Left cardiac atrium (tissue), 4 donors: ENCODE data around the gene HCN4. TPM values are rescaled to one million over a fixed set of nuclear protein-coding genes. Genes with fewer than 3 reads are reported as not detected.

Experiments
- ATAC-seq, 2 donors: fragments of 200-7000 bp; cut with Tn5 transposase; one replicate each; pipeline ENCODE4 v1.9.1; 2020; ENCODE audit warnings: mild to moderate bottlenecking in 2 of 2, moderate library complexity in 2 of 2
- DNase-seq: peaks from one replicate; pipeline ENCODE4 v3.0.0-alpha.2; 2020
- intact Hi-C, 2 donors: fragments of 100-400 bp; cut with DNase I; formaldehyde crosslinking; loops; one replicate each; pipeline versions ENCODE4 v1.14.1 to v1.15.1; 2022 to 2023
- total RNA-seq, 2 donors: library from RNA; stranded (reverse); fragmentation: NEBNext Ultra II Directional; extraction: Animal tissue kit (Norgen Biotek cat#: 25700); gene quantifications; one replicate each; pipeline ENCODE4 v1.2.1, GENCODE V29; 2021
- donor health status: DM: no; HTN: yes; CAD: no.
- donor health status: DM: no; HTN: yes; CAD: no; lungs with severe emphysema.
- donor health status: DM: yes; HTN: yes; CAD: no.
- donor health status: Dilated cardiomyopathy.

The HCN4 gene
- total RNA-seq, 2 donors from 2014 or later = 5.9 to 7.7 TPM

GRCh38 chr15:73383310-73384189, 14.8 kb upstream of the HCN4 start:
- ATAC-seq (peak; percentile 9 to 63), DNase-seq (no peak)
- intact Hi-C loops = no loop called here

GRCh38 chr15:73382115-73382514, 13.4 kb upstream of the HCN4 start:
- DNase-seq (no peak), ATAC-seq (no peak)
- intact Hi-C loops = no loop called here

DNA sequence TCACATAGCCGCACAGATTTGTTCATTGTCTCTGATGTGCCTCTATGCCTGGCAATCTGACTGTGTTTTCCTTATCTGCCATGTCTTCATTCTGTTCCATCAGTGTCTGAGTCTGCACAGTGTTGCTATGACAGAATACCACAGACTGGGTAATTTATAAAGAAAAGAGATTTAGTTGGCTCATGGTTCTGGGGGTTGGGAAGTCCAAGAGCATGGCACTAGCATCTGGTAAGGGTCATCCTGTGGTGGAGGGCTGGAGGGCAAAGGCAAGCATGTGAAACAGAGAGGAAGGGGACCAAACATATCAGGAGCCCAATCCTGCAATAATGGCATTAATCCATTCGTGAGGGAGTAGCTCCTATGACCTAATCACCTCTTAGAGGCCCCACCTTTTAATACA, 11.9 kb upstream of the HCN4 start:
- no peak for ATAC-seq
- intact Hi-C loops = no loop called here
- no peak for DNase-seq

DNA sequence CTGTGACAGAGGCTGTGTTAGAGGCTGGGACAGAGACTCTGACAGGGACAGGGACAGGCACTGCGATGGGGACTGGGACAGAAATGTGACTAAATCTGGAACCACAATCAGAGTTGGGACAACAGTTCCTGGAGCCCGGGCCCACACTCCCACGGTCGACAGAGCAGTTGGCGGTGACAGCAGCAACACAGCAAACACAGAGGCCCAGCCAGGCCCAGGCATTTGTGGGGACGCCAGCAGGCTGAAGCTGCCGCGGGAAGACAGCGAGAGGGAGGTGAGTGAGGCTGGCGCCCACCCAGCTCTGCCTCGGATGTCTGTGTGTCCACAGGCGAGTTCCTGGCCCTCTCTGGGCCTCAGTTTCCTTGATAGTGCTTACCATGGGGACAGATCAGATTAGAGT, 9.3 kb upstream of the HCN4 start:
- DNase-seq (peak; percentile 59), ATAC-seq (peak in 1 of 2 donors; percentile 40)
- intact Hi-C loops = no loop called here

GRCh38 chr15:73375755-73376305, 7.1 kb upstream of the HCN4 start:
- DNase-seq (peak; percentile 48), ATAC-seq (peak; percentile 65 to 77)
- intact Hi-C loops = no loop called here

DNA sequence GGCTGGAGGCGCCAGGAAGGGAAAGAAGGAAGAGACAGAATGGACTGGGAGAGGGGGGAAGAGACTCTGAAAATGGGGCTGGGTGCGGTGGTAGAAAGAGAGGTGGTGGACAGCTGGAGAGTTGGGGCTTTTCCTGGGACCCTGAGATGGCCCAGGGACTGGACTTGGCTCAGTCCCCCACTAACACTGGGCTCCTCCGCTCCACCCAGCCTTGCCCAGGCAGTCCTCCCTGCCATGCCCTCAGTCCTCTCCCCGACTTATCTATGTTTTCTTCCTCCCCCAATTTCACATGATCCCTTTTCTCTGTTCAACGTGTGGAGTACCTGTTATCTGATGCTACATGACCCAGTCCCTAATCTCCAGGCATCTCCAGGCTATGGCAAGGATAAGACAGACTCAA, 6.3 kb upstream of the HCN4 start:
- ATAC-seq (peak; percentile 8 to 19), DNase-seq (no peak)
- intact Hi-C loops = no loop called here

GRCh38 chr15:73374604-73375003, 5.8 kb upstream of the HCN4 start:
- intact Hi-C loops = loop anchor here in 1 of 2 donors (5.0 kb wide), 1 partner anchor 143 kb away; no protein-coding TSS in a partner anchor
- ATAC-seq (peak; percentile 90 to 92), DNase-seq (peak; percentile 73)

GRCh38 chr15:73373221-73373620, 4.5 kb upstream of the HCN4 start:
- ATAC-seq (no peak), DNase-seq (no peak)
- intact Hi-C loops = loop anchor here in 1 of 2 donors (5.0 kb wide), 1 partner anchor 144 kb away; no protein-coding TSS in a partner anchor

GRCh38 chr15:73371812-73372211, 3.1 kb upstream of the HCN4 start:
- intact Hi-C loops = loop anchor here in 1 of 2 donors (5.0 kb wide), 1 partner anchor 145 kb away; no protein-coding TSS in a partner anchor
- no peak for ATAC-seq
- no peak for DNase-seq

DNA sequence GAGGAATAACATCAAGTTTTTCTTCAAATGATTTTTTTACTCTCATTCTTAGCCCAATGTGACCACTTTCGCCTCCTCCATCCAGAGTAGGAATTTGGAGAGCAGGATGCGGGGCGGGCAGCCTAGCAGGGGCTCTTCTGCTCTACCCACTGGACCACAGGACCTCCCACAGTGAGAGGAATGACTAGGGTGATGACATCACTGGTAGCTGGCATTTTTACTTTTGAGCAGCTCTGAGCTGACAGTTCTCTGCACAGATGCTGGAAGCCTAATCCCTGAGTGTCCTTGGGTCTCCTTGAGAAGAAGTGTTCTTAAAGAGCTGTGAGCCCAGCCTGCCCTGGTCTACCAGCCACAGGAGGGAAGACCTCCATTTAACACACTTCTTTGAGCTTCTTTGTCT, 1.4 kb upstream of the HCN4 start:
- no peak for DNase-seq
- ATAC-seq = no peak
- intact Hi-C loops = loop anchor here in 1 of 2 donors (5.0 kb wide), 1 partner anchor 147 kb away; no protein-coding TSS in a partner anchor

GRCh38 chr15:73369154-73369694, 466 bp upstream of the HCN4 start:
- ATAC-seq = no peak
- intact Hi-C loops = no loop called here

GRCh38 chr15:73367624-73368300, 996 bp downstream of the HCN4 start:
- ATAC-seq = peak in 1 of 2 donors; percentile 6

More at GRCh38 chr15:73369154-73369694, 466 bp upstream of the HCN4 start:
- DNase-seq = no peak

GRCh38 chr15:73366766-73367623, 1.8 kb downstream of the HCN4 start:
- intact Hi-C loops = no loop called here
- no peak for DNase-seq
- ATAC-seq = peak; percentile 26 to 33

More at GRCh38 chr15:73367624-73368300, 996 bp downstream of the HCN4 start:
- intact Hi-C loops = no loop called here
- DNase-seq = no peak

GRCh38 chr15:73364070-73364469, 4.7 kb downstream of the HCN4 start:
- DNase-seq (no peak), ATAC-seq (no peak)
- intact Hi-C loops = no loop called here

DNA sequence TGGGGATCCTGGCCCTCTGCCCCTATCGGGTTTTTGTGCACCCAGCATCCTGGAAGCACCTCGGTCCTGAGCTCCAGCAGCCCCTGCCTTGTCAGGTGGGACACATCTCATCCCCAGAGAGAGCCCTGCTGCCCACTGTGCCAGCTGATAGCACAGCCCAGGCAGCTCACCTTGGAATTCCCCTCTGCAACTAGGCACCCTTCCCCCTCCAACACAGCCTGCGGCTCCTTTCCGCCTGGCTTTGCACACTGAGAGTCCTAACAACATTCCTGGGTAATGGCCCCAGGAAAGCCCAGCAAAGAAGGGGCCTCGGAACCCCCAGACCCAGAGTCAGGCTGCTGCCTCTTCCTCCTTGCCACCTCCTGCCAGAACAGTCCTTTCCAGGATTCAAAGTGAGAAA, 5.9 kb downstream of the HCN4 start:
- DNase-seq (no peak), ATAC-seq (no peak)
- intact Hi-C loops = no loop called here

GRCh38 chr15:73361337-73361736, 7.4 kb downstream of the HCN4 start:
- DNase-seq (no peak), ATAC-seq (no peak)
- intact Hi-C loops = no loop called here

DNA sequence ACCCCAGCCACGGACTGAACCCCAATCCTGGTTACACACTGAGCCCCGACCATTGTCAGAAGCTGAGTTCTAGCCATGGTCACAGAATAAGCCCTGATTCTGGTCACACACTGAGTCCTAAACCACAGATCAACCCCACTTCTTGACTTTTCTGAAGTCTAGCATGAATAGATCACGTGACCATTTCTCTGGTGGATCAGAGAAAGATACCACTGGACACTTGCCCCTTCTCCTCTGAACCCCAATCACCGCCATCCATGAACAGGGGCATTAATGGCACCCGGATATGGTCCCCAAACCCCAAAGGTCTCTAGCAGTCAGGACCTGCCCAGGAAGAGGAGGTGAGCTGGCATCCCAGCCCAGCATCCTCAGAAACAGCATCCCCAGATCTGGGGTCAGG, 9.1 kb downstream of the HCN4 start:
- no peak for DNase-seq
- ATAC-seq = no peak
- intact Hi-C loops = no loop called here

DNA sequence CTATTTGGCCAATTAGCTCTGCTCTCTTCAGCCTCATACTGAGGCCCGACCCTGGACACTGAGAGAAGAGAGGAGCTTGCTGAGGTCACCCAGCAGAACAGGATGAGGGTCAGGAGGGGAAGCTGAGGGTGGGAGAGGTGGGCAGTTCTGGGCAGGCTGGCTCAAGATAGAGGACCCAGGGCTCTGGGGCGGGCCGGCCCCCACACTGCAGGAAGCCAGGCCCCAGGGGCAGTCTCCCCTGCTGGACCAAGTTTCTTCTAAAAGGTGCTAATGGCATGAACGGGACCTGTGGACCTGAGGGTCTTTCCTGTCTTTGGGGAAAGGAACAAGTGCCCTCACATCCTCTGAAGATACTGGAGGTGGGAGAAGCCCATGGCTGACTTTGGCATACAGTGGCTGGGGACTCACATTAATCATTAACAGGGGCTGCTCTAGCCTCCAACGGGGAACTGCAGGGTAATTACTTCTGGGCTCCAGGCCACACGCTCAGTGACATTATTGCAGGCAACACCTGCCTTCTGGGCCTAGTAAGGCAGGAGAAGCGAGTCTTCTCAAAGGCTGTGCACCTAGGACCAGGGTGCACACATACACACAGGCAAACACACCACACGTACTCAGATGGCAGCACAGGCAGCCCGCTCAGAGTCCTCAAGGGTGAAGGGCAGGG, 10.6 kb downstream of the HCN4 start:
- ATAC-seq = no peak
- DNase-seq = no peak
- intact Hi-C loops = no loop called here
